Loucy (cell line): ENCODE results near the gene RARRES2.
"Not testable (repeated sequence)": the region's sequence is repeated elsewhere in the genome, so short reads cannot be mapped to it uniquely, and the experiment has no call there.

Experiments used
- H2AFZ ChIP-seq: fragments of 200-600 bp; sonication (generic); 2 replicates; pipeline ENCODE4 v1.6.0; 2016; ENCODE audit warnings: antibody characterized with exemption, mild to moderate bottlenecking, low read length, moderate library complexity
- H3F3A ChIP-seq: fragments of 200-600 bp; 2 replicates; pipeline ENCODE4 v1.6.0; 2016; ENCODE audit warnings: antibody characterized with exemption, low read depth, mild to moderate bottlenecking
- H3K27me3 ChIP-seq: fragments of 200-600 bp; sonication (generic); 2 replicates; pipeline ENCODE4 v1.6.1; 2014; ENCODE audit warnings: low read length, mild to moderate bottlenecking; ENCODE audit not compliant: insufficient read depth, poor library complexity, severe bottlenecking
- H3K36me3 ChIP-seq: fragments of 200-600 bp; sonication (generic); 2 replicates; pipeline ENCODE4 v1.6.1; 2016; ENCODE audit warnings: low read length; ENCODE audit not compliant: insufficient read depth
- H3K4me1 ChIP-seq: fragments of 200-600 bp; sonication (generic); 2 replicates; pipeline ENCODE4 v1.5.1; 2014; ENCODE audit warnings: low read length, mild to moderate bottlenecking; ENCODE audit not compliant: insufficient read depth, poor library complexity, severe bottlenecking
- H3K4me2 ChIP-seq: fragments of 200-600 bp; sonication (generic); 2 replicates; pipeline ENCODE4 v1.6.0; 2014; ENCODE audit warnings: antibody characterized with exemption, low read length, low read depth, mild to moderate bottlenecking; ENCODE audit not compliant: poor library complexity, severe bottlenecking
- H3K4me3 ChIP-seq: fragments of 200-600 bp; sonication (generic); 2 replicates; pipeline ENCODE4 v1.5.1; 2014; ENCODE audit warnings: low read length, mild to moderate bottlenecking, mixed read lengths; ENCODE audit not compliant: poor library complexity, severe bottlenecking
- H3K79me2 ChIP-seq: fragments of 200-600 bp; sonication (generic); 2 replicates; pipeline ENCODE4 v1.6.1; 2014; ENCODE audit warnings: low read length; ENCODE audit not compliant: insufficient read depth
- H3K9ac ChIP-seq: fragments of 200-600 bp; sonication (generic); 2 replicates; pipeline ENCODE4 v1.6.0; 2014; ENCODE audit warnings: mild to moderate bottlenecking, low read depth, low read length, moderate library complexity; ENCODE audit not compliant: poor library complexity, severe bottlenecking
- H3K9me2 ChIP-seq: fragments of 200-600 bp; sonication (generic); replicated peaks from 2 replicates; pipeline ENCODE4 v1.6.1; 2016; ENCODE audit warnings: low read depth, low read length, mixed read lengths
- H3K9me3 ChIP-seq: fragments of 200-600 bp; sonication (generic); 2 replicates; pipeline ENCODE4 v1.6.1; 2014; ENCODE audit warnings: mild to moderate bottlenecking, antibody characterized with exemption, low read length, low read depth; ENCODE audit not compliant: insufficient read depth
- H4K20me1 ChIP-seq: fragments of 200-600 bp; sonication (generic); 2 replicates; pipeline ENCODE4 v1.6.0; 2014; ENCODE audit warnings: antibody characterized with exemption, low read length, mild to moderate bottlenecking; ENCODE audit not compliant: insufficient read depth, poor library complexity, severe bottlenecking

RARRES2 gene

DNA sequence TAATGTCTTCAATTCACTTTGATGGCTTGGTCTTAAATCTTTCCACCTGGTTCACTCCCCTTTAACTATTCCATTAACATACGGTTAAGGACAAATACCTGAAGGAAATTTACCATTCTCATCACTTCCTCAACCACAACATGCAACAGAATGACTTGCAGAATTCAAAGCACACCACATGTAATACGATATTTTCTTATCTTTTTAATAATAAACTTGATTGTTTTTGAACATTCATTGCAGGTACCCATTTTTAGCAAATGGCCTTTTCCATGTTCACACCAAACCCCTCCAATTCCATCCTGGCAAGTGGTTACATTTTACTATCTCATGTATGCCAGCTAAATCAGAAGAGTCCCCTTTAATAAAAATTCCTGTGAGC is 35.5 kb downstream of the RARRES2 start:
- not testable (repeated sequence) for H4K20me1 ChIP-seq, H3K9me3 ChIP-seq, H3K9me2 ChIP-seq, H3K79me2 ChIP-seq, H3F3A ChIP-seq, H3K9ac ChIP-seq, H3K36me3 ChIP-seq, H3K4me3 ChIP-seq, H3K27me3 ChIP-seq, H2AFZ ChIP-seq
- peak overlapping the region; percentile 24 for H3K4me2 ChIP-seq
- H3K4me1 ChIP-seq, result peaks cover 37% of the 10 kb centered on the region

DNA sequence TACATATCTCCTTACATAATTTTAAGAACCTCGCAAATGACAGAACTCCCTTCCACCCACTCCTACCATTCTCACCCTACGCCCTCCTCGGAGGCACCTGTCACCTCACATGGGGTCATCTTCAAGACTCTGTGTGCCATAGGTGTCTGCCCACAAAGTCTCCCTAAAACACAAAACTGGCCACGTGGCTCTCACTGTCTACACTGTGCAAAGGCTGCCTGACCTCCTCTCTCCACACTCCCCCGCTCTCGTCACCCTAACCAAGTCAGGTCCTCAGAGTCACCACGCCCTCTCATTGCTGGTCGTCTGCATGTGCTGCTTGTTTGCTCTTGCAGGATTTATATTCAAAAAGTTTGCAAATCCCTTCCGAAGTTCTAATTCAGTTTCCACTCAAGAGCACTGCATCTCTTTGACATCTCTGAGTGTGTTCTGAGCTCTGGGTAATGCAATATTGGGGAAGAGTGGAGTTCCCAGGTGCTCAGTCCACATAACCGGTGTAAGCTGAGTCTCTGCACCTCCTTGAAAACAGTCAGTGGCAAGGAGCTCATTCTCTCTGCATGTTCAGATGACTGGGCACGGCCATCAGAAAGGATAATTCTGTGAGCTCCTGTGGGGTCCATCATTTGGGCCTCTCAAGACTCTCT is 36.0 kb downstream of the RARRES2 start:
- H3K9me3 ChIP-seq, H2AFZ ChIP-seq, H3K27me3 ChIP-seq, H3K36me3 ChIP-seq, H3K9ac ChIP-seq, H3K79me2 ChIP-seq, H3K4me3 ChIP-seq, H4K20me1 ChIP-seq, H3F3A ChIP-seq, H3K9me2 ChIP-seq: not testable (repeated sequence)
- H3K4me2 ChIP-seq, result peak overlapping the region; percentile 24
- peaks cover 37% of the 10 kb centered on the region for H3K4me1 ChIP-seq

DNA sequence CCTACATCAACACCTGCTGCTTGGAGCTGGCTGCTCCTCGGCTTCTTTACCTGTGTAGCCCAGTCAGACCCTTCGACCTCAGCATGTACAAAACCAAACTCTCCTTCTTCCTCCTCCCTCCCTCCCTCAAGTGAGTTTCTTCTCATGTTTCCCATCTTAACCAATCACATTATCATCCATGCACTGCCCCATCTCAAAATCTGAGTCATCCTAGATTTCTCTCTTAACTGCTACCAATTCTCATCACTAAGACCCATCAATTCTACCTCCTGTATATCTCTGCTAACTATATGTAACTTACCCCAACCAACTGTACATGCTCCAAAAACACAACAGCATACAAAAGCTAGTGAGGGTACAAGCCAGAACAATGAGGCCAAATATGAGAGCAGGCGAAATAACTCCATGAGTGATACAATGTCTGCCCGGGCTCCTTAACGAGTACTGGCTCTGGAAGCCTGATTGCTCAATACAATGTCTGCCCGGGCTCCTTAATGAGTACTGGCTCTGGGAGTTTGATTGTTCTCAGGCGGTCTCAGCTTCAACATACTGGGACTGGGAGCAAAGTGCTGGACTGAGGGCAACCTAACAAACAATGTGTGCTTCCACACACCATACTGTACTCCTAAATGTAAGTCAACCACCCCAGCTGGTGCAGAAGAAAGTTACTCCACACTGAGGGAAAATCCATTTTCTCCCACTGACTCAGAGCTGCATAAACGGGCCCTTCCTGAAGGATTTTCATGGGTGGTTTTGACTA is 36.8 kb downstream of the RARRES2 start:
- H3K79me2 ChIP-seq, H3K4me3 ChIP-seq, H3K9me3 ChIP-seq, H4K20me1 ChIP-seq, H3K9ac ChIP-seq, H3K4me2 ChIP-seq, H2AFZ ChIP-seq, H3K9me2 ChIP-seq, H3K36me3 ChIP-seq, H3F3A ChIP-seq, H3K27me3 ChIP-seq: not testable (repeated sequence)
- peaks cover 37% of the 10 kb centered on the region for H3K4me1 ChIP-seq

DNA sequence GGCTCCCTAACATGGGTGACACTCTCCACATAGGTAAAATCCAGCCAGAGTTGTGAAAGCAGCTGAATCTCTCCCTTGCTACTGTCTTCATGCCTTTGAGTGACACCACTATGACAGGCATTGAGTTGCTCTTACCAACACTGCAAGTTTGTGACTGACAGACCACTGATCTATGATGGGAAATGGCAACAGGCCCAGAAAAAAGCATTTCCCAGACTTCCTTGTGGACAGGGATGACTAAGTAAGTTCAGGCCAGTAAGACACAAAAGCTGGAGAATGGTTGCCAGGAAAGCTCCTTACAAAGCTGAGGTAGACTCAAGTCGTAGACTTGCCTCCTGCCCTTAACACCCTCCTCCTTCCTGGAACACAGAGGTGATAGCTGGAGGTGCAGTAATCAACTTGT is 38.5 kb downstream of the RARRES2 start:
- H3K79me2 ChIP-seq, H2AFZ ChIP-seq, H3K4me3 ChIP-seq, H3K9me3 ChIP-seq, H3F3A ChIP-seq, H3K9ac ChIP-seq, H3K36me3 ChIP-seq, H4K20me1 ChIP-seq, H3K27me3 ChIP-seq, H3K4me2 ChIP-seq, H3K9me2 ChIP-seq: not testable (repeated sequence)
- H3K4me1 ChIP-seq, result peaks cover 26% of the 10 kb centered on the region

DNA sequence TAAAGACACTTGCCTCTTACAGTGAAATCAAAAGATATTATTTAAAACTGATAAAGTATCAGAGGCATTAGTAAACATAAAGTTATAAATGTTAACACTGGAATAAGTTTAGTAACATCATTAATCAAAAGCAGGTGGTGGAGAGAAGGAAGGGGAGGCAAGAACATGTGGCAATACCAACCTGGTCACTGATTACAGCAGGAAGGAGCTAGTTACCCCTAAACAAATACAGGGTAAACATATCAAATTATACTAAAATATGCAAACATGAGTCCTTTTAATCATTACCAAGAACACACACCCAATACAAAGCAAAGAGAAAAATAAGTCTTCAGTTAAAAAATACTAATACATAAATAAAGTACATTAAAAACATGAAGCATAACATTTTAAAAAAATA is 43.5 kb downstream of the RARRES2 start:
- H3K79me2 ChIP-seq, H3K9ac ChIP-seq, H3K27me3 ChIP-seq, H3F3A ChIP-seq, H4K20me1 ChIP-seq, H3K4me3 ChIP-seq, H3K4me2 ChIP-seq, H3K9me2 ChIP-seq, H3K36me3 ChIP-seq, H3K9me3 ChIP-seq, H3K4me1 ChIP-seq, H2AFZ ChIP-seq: not testable (repeated sequence)

DNA sequence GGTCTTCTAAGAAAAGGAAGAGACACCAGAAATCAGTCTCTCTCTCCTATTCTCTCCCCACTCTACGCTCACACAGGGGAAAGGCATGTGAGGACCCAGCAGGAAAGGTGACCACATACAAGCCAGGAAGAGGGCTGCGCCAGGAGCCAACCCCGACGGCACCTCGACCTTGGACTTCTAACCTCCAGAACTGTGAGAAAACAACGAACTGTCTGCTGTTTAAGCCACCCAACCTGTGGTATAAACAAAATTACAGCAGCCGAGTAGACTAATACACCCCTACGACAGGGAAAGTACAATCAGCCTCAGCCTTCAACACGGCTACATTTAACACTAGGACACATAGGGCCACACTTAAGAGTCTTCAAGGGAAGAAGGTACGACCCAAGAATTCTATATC is 44.6 kb downstream of the RARRES2 start:
- H3K4me2 ChIP-seq, H3F3A ChIP-seq, H3K36me3 ChIP-seq, H3K9me3 ChIP-seq, H3K9me2 ChIP-seq, H4K20me1 ChIP-seq, H3K27me3 ChIP-seq, H3K9ac ChIP-seq, H2AFZ ChIP-seq, H3K4me1 ChIP-seq, H3K4me3 ChIP-seq, H3K79me2 ChIP-seq: not testable (repeated sequence)

DNA sequence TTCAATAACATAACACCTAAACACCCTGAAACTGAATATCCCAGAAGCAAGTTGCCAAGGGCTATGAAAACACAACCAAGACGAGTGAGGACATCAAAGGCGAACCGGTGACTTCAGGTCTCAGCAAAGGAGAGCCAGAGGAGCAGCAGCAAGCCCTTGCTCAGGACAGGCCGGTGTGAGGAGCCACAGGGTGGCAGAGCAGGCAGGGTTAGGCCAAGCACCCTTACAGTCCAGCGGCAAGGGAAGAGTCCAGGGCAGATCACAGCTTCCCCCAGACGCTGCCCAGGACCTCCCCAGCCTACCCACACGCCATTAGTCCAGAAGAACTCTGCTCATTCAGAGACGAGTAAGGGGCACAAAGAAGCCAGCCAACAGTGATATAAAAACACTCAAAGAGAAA is 45.8 kb downstream of the RARRES2 start:
- not testable (repeated sequence) for H3K36me3 ChIP-seq, H3K4me2 ChIP-seq, H3K9ac ChIP-seq, H3F3A ChIP-seq, H4K20me1 ChIP-seq, H2AFZ ChIP-seq, H3K9me3 ChIP-seq, H3K9me2 ChIP-seq, H3K4me1 ChIP-seq, H3K79me2 ChIP-seq, H3K27me3 ChIP-seq, H3K4me3 ChIP-seq
